HCT116 (cell line): ENCODE data around the gene GNAS-AS1. TPM values are rescaled to one million over a fixed set of nuclear protein-coding genes. Genes with fewer than 3 reads are reported as not detected.

ENCODE experiments used
- ATAC-seq: fragments of 200-7000 bp; cut with Tn5 transposase; 2 replicates; pipeline ENCODE4 v1.9.1; 2020; ENCODE audit warnings: mild to moderate bottlenecking, moderate library complexity
- BruUV-seq: library from RNA; stranded (reverse); fragments of 400-500 nt; replicated peaks from 2 replicates; lab custom pipeline; 2021; lab: Mats Ljungman, UMichigan
- CTCF ChIA-PET: fragments of 300-600 bp; sonication (Branson Sonifier 250); formaldehyde crosslinking; loops from one replicate; lab custom pipeline; 2021; ENCODE audit warnings: antibody characterized with exemption; lab: Charles Lee
- POLR2A ChIA-PET: fragments of 300-600, 350-600 bp; sonication (Branson Sonifier 250); formaldehyde crosslinking; loops from one replicate; lab custom pipeline; 2021; ENCODE audit warnings: antibody characterized with exemption; lab: Charles Lee
- RAD21 ChIA-PET, 2 experiments: fragments of 300-600 bp; sonication (Branson Sonifier 250); formaldehyde crosslinking; loops; one replicate each; lab custom pipeline; 2023; ENCODE audit warnings: low total read pairs in 2 of 2; ENCODE audit not compliant: uncharacterized antibody in 2 of 2, unreplicated experiment in 2 of 2, low non-redundant PET in 1 of 2; lab: Charles Lee
- DNase-seq: peaks from one replicate; pipeline ENCODE4 v3.0.0-alpha.2; 2010; ENCODE audit warnings: low read depth, low spot score
- H2AFZ ChIP-seq: fragments of 200-600 bp; shearing (Covaris generic), sonication (generic); 2 replicates; pipeline ENCODE4 v1.6.1; 2017; ENCODE audit warnings: low read depth, mixed run types, mixed read lengths, antibody characterized with exemption, low read length; ENCODE audit not compliant: poor library complexity, severe bottlenecking
- H3K27ac ChIP-seq: 2 replicates; pipeline ENCODE4 v1.5.1; 2012; ENCODE audit warnings: low read depth, low read length
- H3K27me3 ChIP-seq: fragments of 200-600 bp; sonication (generic); 2 replicates; pipeline ENCODE4 v1.6.1; 2016; ENCODE audit warnings: mixed run types, low read length, mixed read lengths; ENCODE audit not compliant: insufficient read depth
- H3K36me3 ChIP-seq, 2 experiments: fragments of 200-500 bp in 1 of 2; fragments of 200-600 bp in 1 of 2; sonication (Bioruptor generic) in 1 of 2; sonication (generic) in 1 of 2; 2 replicates each; pipeline versions ENCODE4 v1.5.1 to v1.6.1; 2014 to 2016; ENCODE audit warnings: low read length in 2 of 2, inconsistent platforms in 1 of 2, mixed read lengths in 1 of 2, mixed run types in 1 of 2; ENCODE audit not compliant: insufficient read depth in 2 of 2, control insufficient read depth in 1 of 2
- H3K4me1 ChIP-seq, 2 experiments: fragments of 200-600 bp in 1 of 2; sonication (generic) in 1 of 2; 2 replicates each; pipeline versions ENCODE4 v1.5.1 to v1.6.1; 2012 to 2017; ENCODE audit warnings: low read length in 2 of 2, inconsistent platforms in 1 of 2, mild to moderate bottlenecking in 1 of 2, mixed read lengths in 1 of 2, mixed run types in 1 of 2, moderate library complexity in 1 of 2; ENCODE audit not compliant: insufficient read depth in 2 of 2, control insufficient read depth in 1 of 2
- H3K4me2 ChIP-seq: fragments of 200-600 bp; sonication (generic); 2 replicates; pipeline ENCODE4 v1.6.1; 2017; ENCODE audit warnings: mixed run types, low read length, mixed read lengths
- H3K4me3 ChIP-seq, 2 experiments: fragments of 200-600 bp in 1 of 2; sonication (generic) in 1 of 2; replicated peaks in 1 of 2; 2 replicates each; pipeline ENCODE4 v1.5.1; 2011 to 2016; ENCODE audit warnings: low read length in 2 of 2, control low read depth in 1 of 2, low read depth in 1 of 2, mild to moderate bottlenecking in 1 of 2, mixed read lengths in 1 of 2, mixed run types in 1 of 2
- H3K79me2 ChIP-seq: fragments of 200-600 bp; sonication (generic); 2 replicates; pipeline ENCODE4 v1.6.1; 2017; ENCODE audit warnings: mild to moderate bottlenecking, mixed run types, low read length, moderate library complexity, mixed read lengths; ENCODE audit not compliant: insufficient read depth
- H3K9ac ChIP-seq: fragments of 200-600 bp; sonication (generic); 2 replicates; pipeline ENCODE4 v1.6.1; 2016; ENCODE audit warnings: low read length, mixed read lengths
- H3K9me2 ChIP-seq: fragments of 200-600 bp; sonication (generic), shearing (Covaris generic); 2 replicates; pipeline ENCODE4 v1.6.1; 2017; ENCODE audit warnings: mixed run types, mild to moderate bottlenecking, moderate library complexity; ENCODE audit not compliant: insufficient read depth
- H3K9me3 ChIP-seq, 2 experiments: fragments of 200-500 bp in 1 of 2; fragments of 200-600 bp in 1 of 2; sonication (Bioruptor generic) in 1 of 2; sonication (generic) in 1 of 2; 2 replicates each; pipeline ENCODE4 v1.6.1; 2014 to 2017; ENCODE audit warnings: low read length in 2 of 2, mixed read lengths in 2 of 2, inconsistent platforms in 1 of 2, low read depth in 1 of 2, mild to moderate bottlenecking in 1 of 2, mixed run types in 1 of 2, moderate library complexity in 1 of 2; ENCODE audit not compliant: control insufficient read depth in 1 of 2, insufficient read depth in 1 of 2
- H4K20me1 ChIP-seq: fragments of 200-600 bp; sonication (generic), shearing (Covaris generic); 2 replicates; pipeline ENCODE4 v1.6.1; 2017; ENCODE audit warnings: mixed run types, mild to moderate bottlenecking, moderate library complexity; ENCODE audit not compliant: insufficient read depth
- ATF3 ChIP-seq: IDR thresholded peaks from 2 replicates; pipeline ENCODE4 v1.6.1; 2012
- CEBPB ChIP-seq: IDR thresholded peaks from 2 replicates; pipeline ENCODE4 v1.6.1; 2012; ENCODE audit warnings: low read depth
- ELF1 ChIP-seq: IDR thresholded peaks from 2 replicates; pipeline ENCODE4 v1.6.1; 2012; ENCODE audit warnings: low read depth, borderline replicate concordance
- EZH2 ChIP-seq: fragments of 200-600 bp; sonication (generic); IDR thresholded peaks from 2 replicates; pipeline ENCODE4 v1.6.1; 2017; ENCODE audit warnings: antibody characterized with exemption, mixed run types
- EZH2phosphoT487 ChIP-seq: fragments of 200-600 bp; IDR thresholded peaks from 2 replicates; pipeline ENCODE4 v1.6.1; 2018; ENCODE audit warnings: antibody characterized with exemption, borderline replicate concordance
- FOSL1 ChIP-seq: IDR thresholded peaks from 2 replicates; pipeline ENCODE4 v1.6.1; 2012; ENCODE audit warnings: low read depth
- JUND ChIP-seq: IDR thresholded peaks from 2 replicates; pipeline ENCODE4 v1.6.1; 2012
- MAX ChIP-seq: IDR thresholded peaks from 2 replicates; pipeline ENCODE4 v1.6.1; 2012
- POLR2A ChIP-seq: IDR thresholded peaks from 2 replicates; pipeline ENCODE4 v1.7.0; 2011; ENCODE audit warnings: borderline replicate concordance; ENCODE audit not compliant: insufficient read depth, insufficient read length; ENCODE audit errors: extremely low read depth
- RAD21 ChIP-seq: IDR thresholded peaks from 2 replicates; pipeline ENCODE4 v1.6.1; 2012; ENCODE audit warnings: low read depth, mild to moderate bottlenecking
- SIN3A ChIP-seq: IDR thresholded peaks from 2 replicates; pipeline ENCODE4 v1.6.1; 2012; ENCODE audit warnings: low read depth
- SP1 ChIP-seq: IDR thresholded peaks from 2 replicates; pipeline ENCODE4 v1.6.1; 2012; ENCODE audit warnings: low read depth
- SRF ChIP-seq: IDR thresholded peaks from 2 replicates; pipeline ENCODE4 v1.6.1; 2012; ENCODE audit warnings: low read depth
- YY1 ChIP-seq: IDR thresholded peaks from 2 replicates; pipeline ENCODE4 v1.6.1; 2011; ENCODE audit warnings: low read length, low read depth, moderate library complexity, mild to moderate bottlenecking; ENCODE audit not compliant: insufficient replicate concordance; ENCODE audit errors: extremely low read depth
- ZBTB33 ChIP-seq: IDR thresholded peaks from 2 replicates; pipeline ENCODE4 v1.6.1; 2011; ENCODE audit warnings: mild to moderate bottlenecking, low read length, moderate library complexity; ENCODE audit not compliant: insufficient replicate concordance; ENCODE audit errors: extremely low read depth
- ZFX ChIP-seq: fragments of 450-650 bp; IDR thresholded peaks from 2 replicates; pipeline ENCODE4 v1.6.1; 2017
- ZNF274 ChIP-seq: fragments of 200-500 bp; sonication (Bioruptor generic); IDR thresholded peaks from 2 replicates; pipeline ENCODE4 v1.6.1; 2014; ENCODE audit warnings: mild to moderate bottlenecking, low read depth, low read length, inconsistent platforms
- intact Hi-C: fragments of 100-400 bp; cut with micrococcal nuclease; formaldehyde crosslinking; loops from 2 replicates; pipeline ENCODE4 v1.10.0; 2022
- total RNA-seq: library from RNA; stranded (reverse); gene quantifications from one replicate; pipeline ENCODE4 v1.2.1, GENCODE V29; 2021; ENCODE audit not compliant: unreplicated experiment

Gene GNAS-AS1
- total RNA-seq, 1 experiment from 2014 or later, result not detected

- POLR2A ChIA-PET, result no interaction called here
- Histone ChIP-seq H3K9me3 (no peaks in the 10 kb centered on the region), H3K9me2 (no peaks in the 10 kb centered on the region), H3K27me3 (peaks cover 35% of the 10 kb centered on the region), H3K4me1 (no peaks in the 10 kb centered on the region), H4K20me1 (no peaks in the 10 kb centered on the region), H3K4me3 (no peak overlapping the region), H3K9ac (no peak overlapping the region), H3K36me3 (no peaks in the 10 kb centered on the region), H2AFZ (no peak overlapping the region), H3K27ac (no peak overlapping the region), H3K79me2 (no peaks in the 10 kb centered on the region), H3K4me2 (no peak overlapping the region)
- BruUV-seq, result no TSS peak
- TF ChIP-seq EZH2phosphoT487, result no peak
- no peak for TF ChIP-seq MAX
- no peak for TF ChIP-seq ZNF274
- TF ChIP-seq RAD21, result no peak
- TF ChIP-seq ZBTB33, result no peak
- no peak for TF ChIP-seq SIN3A
- TF ChIP-seq SP1, result no peak
- no peak for TF ChIP-seq ZFX
- no peak for TF ChIP-seq YY1
- no peak for TF ChIP-seq SRF
- TF ChIP-seq POLR2A, result no peak
- TF ChIP-seq ATF3, result no peak
- no peak for TF ChIP-seq CEBPB
- no peak for TF ChIP-seq ELF1
- no peak for TF ChIP-seq FOSL1
- no peak for TF ChIP-seq EZH2
- TF ChIP-seq JUND, result no peak
- CTCF ChIA-PET, result no interaction called here
- RAD21 ChIA-PET, result no interaction called here
- intact Hi-C loops, result loop anchor here (10.0 kb wide), 1 partner anchor 600 kb away; no protein-coding TSS in a partner anchor
- DNase-seq (no peak), ATAC-seq (no peak)
Observed at GRCh38 chr20:58835231-58835630, 15.5 kb downstream of the GNAS-AS1 start.
